Measurements from ENCODE around the gene PRKAG3. TPM values are rescaled to one million over a fixed set of nuclear protein-coding genes. Genes with fewer than 3 reads are reported as not detected.

PRKAG3 gene
- 0.10 and 0.52 TPM in 2 replicates for total RNA-seq

DNA sequence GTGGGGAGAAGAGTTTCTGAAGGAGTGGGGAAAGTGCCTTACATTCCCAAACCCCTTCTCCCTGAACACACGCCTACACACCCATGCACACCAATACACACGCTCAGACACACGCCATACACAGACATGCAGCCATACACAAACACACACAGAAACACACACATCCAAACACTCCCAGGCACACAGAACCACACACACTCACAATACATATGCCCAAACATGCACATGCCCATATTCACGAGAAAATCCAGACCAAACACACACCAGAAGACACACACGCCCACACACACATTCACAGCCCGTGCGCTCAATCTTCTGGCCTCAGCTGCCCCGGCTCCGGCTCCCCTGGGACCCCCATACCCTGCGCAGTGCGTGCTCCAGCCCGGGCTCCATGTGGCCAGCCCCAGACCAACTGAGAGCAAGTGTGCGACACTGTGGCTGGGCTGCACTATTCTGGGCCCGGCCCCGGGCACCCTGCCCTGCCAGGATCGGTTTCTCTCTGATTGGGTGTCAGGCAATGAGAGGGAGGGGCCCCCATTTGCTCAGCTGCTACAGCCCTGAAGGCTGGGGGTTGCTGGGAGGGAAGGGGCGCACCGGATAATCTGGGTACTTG lies at the start of gene PRKAG3:
Gene PRKAG3 (minus strand): TSS at position 426 of the 613 bp plus-strand sequence.

DNA sequence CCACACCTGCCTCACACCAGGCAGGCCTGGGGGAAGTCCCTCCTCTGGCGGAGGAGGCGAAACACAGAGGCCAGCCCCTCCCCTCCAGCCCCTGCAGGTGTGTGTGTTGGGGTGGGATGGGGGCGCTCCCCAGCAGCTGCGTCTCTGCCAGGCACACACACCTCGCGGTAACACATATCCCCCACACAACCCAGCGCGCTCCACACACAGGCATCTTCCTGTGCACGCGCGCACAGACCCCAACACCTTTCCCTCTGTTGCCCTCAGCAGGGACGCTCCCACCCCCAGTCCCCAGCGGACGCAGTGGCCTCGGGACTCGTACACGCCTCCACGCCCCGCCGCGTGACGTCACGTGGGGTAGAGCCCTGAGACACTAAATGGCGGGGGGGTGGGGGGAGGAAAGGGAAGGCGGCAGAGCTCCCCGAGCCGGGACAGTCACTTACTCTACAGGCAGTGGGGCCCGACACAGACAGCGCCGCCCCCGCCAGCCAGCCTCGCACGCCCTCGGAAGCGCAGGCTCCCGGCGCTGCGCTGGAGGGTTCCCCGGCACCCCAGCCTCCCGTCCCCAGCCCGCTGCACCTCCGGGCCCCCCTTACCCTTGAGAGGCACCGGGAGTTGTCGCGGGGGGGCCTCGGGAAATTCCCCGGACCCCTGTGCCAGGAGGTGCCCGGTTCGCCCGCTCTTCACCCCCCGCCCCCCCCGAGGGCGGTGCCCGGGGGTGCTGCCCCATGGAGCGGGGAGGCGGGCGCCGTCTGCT lies 48.7 kb upstream of the PRKAG3 start, which contains the start of gene WNT10A:
Gene WNT10A (plus strand): TSS at position 751 of the 757 bp plus-strand sequence. CDS start 144 bp downstream, outside the sequence.

DNA sequence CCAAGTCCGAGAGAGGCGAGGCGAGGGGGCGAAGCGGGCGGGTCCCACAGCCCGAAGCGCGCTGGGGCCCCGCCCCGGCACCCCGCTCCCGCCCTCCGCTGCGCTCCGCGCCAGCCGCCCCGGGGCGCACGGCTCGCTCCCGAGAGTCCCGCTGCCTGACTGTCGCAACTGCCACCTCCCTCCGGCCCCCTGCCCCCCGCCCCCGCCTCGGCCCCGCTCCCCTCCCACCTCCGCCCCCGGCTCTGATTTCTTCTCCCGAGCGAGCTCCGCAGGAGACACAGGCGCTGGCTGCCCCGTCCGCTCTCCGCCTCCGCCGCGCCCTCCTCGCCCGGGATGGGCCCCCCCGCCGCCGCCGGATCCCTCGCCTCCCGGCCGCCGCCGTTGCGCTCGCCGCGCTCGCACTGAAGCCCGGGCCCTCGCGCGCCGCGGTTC lies 28.0 kb upstream of the PRKAG3 start, which contains the start of gene WNT6:
Gene WNT6 (plus strand): TSS at position 250 of the 432 bp plus-strand sequence. CDS start 233 bp downstream, outside the sequence.

DNA sequence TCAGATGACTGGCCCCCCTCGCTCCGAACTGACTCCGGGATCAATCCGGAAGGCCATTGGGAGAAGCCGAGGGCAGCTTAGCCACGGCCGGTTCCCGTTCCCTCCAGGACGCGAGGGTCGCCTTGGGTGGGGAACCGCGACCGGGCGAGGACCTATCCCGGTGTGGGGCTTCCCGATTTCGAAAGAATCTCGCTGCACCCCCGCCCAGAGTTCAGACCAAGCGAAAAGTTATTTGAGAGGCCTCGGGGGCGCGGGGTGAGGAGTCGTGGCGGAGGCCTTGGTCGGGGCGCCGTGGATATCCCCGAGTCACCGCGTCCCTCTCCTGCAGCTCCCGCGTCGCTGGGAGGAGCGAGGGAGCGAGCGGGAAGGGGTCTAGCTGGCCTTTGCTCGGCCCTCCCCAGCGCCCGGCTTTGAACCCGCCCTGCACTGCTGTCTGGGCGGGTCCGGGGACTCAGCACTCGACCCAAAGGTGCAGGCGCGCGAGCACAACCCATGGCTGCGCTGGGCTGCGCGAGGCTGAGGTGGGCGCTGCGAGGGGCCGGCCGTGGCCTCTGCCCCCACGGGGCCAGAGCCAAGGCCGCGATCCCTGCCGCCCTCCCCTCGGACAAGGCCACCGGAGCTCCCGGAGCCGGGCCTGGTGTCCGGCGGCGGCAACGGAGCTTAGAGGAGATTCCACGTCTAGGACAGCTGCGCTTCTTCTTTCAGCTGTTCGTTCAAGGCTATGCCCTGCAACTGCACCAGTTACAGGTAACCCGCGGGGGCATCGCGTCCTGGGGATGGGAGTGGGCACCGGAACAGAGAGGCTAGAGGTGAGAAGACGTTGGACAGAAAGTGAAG lies 49.7 kb downstream of the PRKAG3 start, which contains the start of gene CYP27A1:
Gene CYP27A1 (plus strand): TSS at position 457 of the 837 bp plus-strand sequence. CDS start 36 bp downstream, at position 493.

Other genes starting within 250 kb of the PRKAG3 start
- 2.0 and 2.5 TPM in 2 replicates for gene PLCD4, start 223.9 kb downstream of the PRKAG3 start, total RNA-seq
- 9.1 and 15.4 TPM in 2 replicates for gene ZNF142, start 172.2 kb downstream of the PRKAG3 start, total RNA-seq
- 21.4 and 28.5 TPM in 2 replicates for gene BCS1L, start 172.1 kb downstream of the PRKAG3 start, total RNA-seq
- 21.2 and 21.8 TPM in 2 replicates for gene RNF25, start 159.8 kb downstream of the PRKAG3 start, total RNA-seq
- 26.1 and 39.1 TPM in 2 replicates for gene STK36, start 159.7 kb downstream of the PRKAG3 start, total RNA-seq
- gene TTLL4, start 121.0 kb downstream of the PRKAG3 start, total RNA-seq = 6.7 and 9.8 TPM in 2 replicates
- 6.8 and 13.7 TPM in 2 replicates for gene CYP27A1, start 49.7 kb downstream of the PRKAG3 start, total RNA-seq
- gene WNT6, start 28.0 kb upstream of the PRKAG3 start, total RNA-seq = not detected in 2 replicates
- not detected in 2 replicates for gene WNT10A, start 49.0 kb upstream of the PRKAG3 start, total RNA-seq
- gene CDK5R2, start 127.9 kb upstream of the PRKAG3 start, total RNA-seq = not detected in 2 replicates
- gene FEV, start 153.4 kb upstream of the PRKAG3 start, total RNA-seq = not detected in 2 replicates
- gene CRYBA2, start 161.6 kb upstream of the PRKAG3 start, total RNA-seq = not detected in 2 replicates
- 0.03 TPM in 1 of 2 replicates, not detected in the other for gene CFAP65, start 209.7 kb upstream of the PRKAG3 start, total RNA-seq
- gene IHH, start 229.1 kb upstream of the PRKAG3 start, total RNA-seq = not detected in 2 replicates